CD14-positive monocyte (primary cell): Measurements from ENCODE around the gene GPR39. TPM values are rescaled to one million over a fixed set of nuclear protein-coding genes. Genes with fewer than 3 reads are reported as not detected.

Source experiments
- DNase-seq, 3 donors: peaks; one replicate each; pipeline ENCODE4 v3.0.0-alpha.2; 2011 to 2022
- H2AFZ ChIP-seq: 2 replicates; pipeline ENCODE4 v1.6.0; 2012; ENCODE audit warnings: mild to moderate bottlenecking, low read depth, low read length, inconsistent platforms; ENCODE audit not compliant: insufficient read depth, poor library complexity, severe bottlenecking
- H3K27ac ChIP-seq, 2 donors: 1 replicate in 1 of 2; 2 replicates in 1 of 2; pipeline ENCODE4 v1.5.1; 2012 to 2013; ENCODE audit warnings: low read length in 2 of 2, control low read depth in 1 of 2, inconsistent platforms in 1 of 2, low read depth in 1 of 2, mild to moderate bottlenecking in 1 of 2
- H3K27me3 ChIP-seq, 2 donors: one replicate each; pipeline versions ENCODE4 v1.6.0 to v1.6.1; 2011 to 2013; ENCODE audit warnings: low read length in 2 of 2; ENCODE audit not compliant: control insufficient read depth in 2 of 2, insufficient read depth in 2 of 2
- H3K36me3 ChIP-seq, 2 donors: replicated peaks in 1 of 2; 1 replicate in 1 of 2; 2 replicates in 1 of 2; pipeline versions ENCODE4 v1.5.1 to v1.6.1; 2012 to 2013; ENCODE audit warnings: low read length in 2 of 2, control low read depth in 1 of 2, inconsistent platforms in 1 of 2, mild to moderate bottlenecking in 1 of 2; ENCODE audit not compliant: insufficient read depth in 2 of 2, control insufficient read depth in 1 of 2
- H3K4me1 ChIP-seq, 2 donors: 1 replicate in 1 of 2; 2 replicates in 1 of 2; pipeline versions ENCODE4 v1.5.1 to v1.6.1; 2012 to 2013; ENCODE audit warnings: low read length in 2 of 2, control low read depth in 1 of 2, inconsistent platforms in 1 of 2, mild to moderate bottlenecking in 1 of 2, moderate library complexity in 1 of 2; ENCODE audit not compliant: insufficient read depth in 2 of 2, control insufficient read depth in 1 of 2
- H3K4me2 ChIP-seq: replicated peaks from 2 replicates; pipeline ENCODE3; 2012; ENCODE audit warnings: low read length, moderate library complexity, mild to moderate bottlenecking; ENCODE audit not compliant: poor library complexity, severe bottlenecking; ENCODE audit errors: extremely low read depth
- H3K4me3 ChIP-seq, 3 experiments: fragments of 200-600 bp in 1 of 3; sonication (generic) in 1 of 3; replicated peaks in 1 of 3; 1 replicate in 2 of 3; 2 replicates in 1 of 3; pipeline ENCODE4 v1.5.1; 2011 to 2013; ENCODE audit warnings: low read length in 3 of 3, mild to moderate bottlenecking in 3 of 3, control low read depth in 2 of 3, low read depth in 2 of 3, inconsistent platforms in 1 of 3, moderate library complexity in 1 of 3
- H3K79me2 ChIP-seq: 2 replicates; pipeline ENCODE4 v1.6.0; 2012; ENCODE audit warnings: mild to moderate bottlenecking, control low read depth, inconsistent platforms, low read length, moderate library complexity; ENCODE audit not compliant: insufficient read depth
- H3K9ac ChIP-seq: 2 replicates; pipeline ENCODE4 v1.6.0; 2017; ENCODE audit warnings: low read length, mild to moderate bottlenecking; ENCODE audit not compliant: insufficient read depth, poor library complexity, severe bottlenecking
- H3K9me3 ChIP-seq, 2 donors: replicated peaks in 1 of 2; 1 replicate in 1 of 2; 2 replicates in 1 of 2; pipeline versions ENCODE4 v1.5.1 to v1.6.1; 2012 to 2013; ENCODE audit warnings: low read length in 2 of 2, control low read depth in 1 of 2; ENCODE audit not compliant: control insufficient read depth in 1 of 2, insufficient read depth in 1 of 2
- H4K20me1 ChIP-seq: 2 replicates; pipeline ENCODE4 v1.6.0; 2012; ENCODE audit warnings: mild to moderate bottlenecking, low read length, control low read depth, moderate library complexity; ENCODE audit not compliant: insufficient read depth
- H3K27ac Mint-ChIP-seq, 7 donors: one replicate each; pipeline ENCODE4 v1.8.0; 2020; ENCODE audit warnings: mild to moderate bottlenecking in 7 of 7, mixed read lengths in 7 of 7, moderate library complexity in 6 of 7, inconsistent platforms in 2 of 7
- H3K27me3 Mint-ChIP-seq, 3 donors: one replicate each; pipeline ENCODE4 v1.8.0; 2021 to 2022; ENCODE audit warnings: low read depth in 3 of 3, mild to moderate bottlenecking in 3 of 3, mixed read lengths in 3 of 3, moderate library complexity in 3 of 3, inconsistent platforms in 1 of 3
- H3K36me3 Mint-ChIP-seq, 2 donors: one replicate each; pipeline ENCODE4 v1.8.0; 2020; ENCODE audit warnings: mixed read lengths in 2 of 2, inconsistent platforms in 1 of 2, mild to moderate bottlenecking in 1 of 2
- H3K4me1 Mint-ChIP-seq: one replicate; pipeline ENCODE4 v1.8.0; 2020; ENCODE audit warnings: mild to moderate bottlenecking, mixed read lengths
- H3K4me3 Mint-ChIP-seq, 2 donors: one replicate each; pipeline ENCODE4 v1.8.0; 2020; ENCODE audit warnings: mild to moderate bottlenecking in 2 of 2, mixed read lengths in 2 of 2, moderate library complexity in 1 of 2
- H3K9me3 Mint-ChIP-seq, 7 donors: one replicate each; pipeline ENCODE4 v1.8.0; 2020 to 2022; ENCODE audit warnings: mixed read lengths in 7 of 7, mild to moderate bottlenecking in 6 of 7, moderate library complexity in 6 of 7, inconsistent platforms in 2 of 7
- WGBS: methylation state at CpG from one replicate; pipeline ENCODE4 v1.1.5; 2013; ENCODE audit warnings: missing lambda C conversion rate; ENCODE audit not compliant: insufficient coverage; 5-methylcytosine and 5-hydroxymethylcytosine counted together
- intact Hi-C, 2 donors: fragments of 100-400 bp; cut with micrococcal nuclease; formaldehyde crosslinking; loops; one replicate each; pipeline versions ENCODE4 v1.15.0 to v1.15.1; 2023
- polyA plus RNA-seq, 3 donors: library from polyadenylated mRNA; depleted of rRNA in 1 of 3; unstranded in 2 of 3; stranded (reverse) in 1 of 3; fragments of 300-500 nt in 2 of 3; fragments of >200 nt in 1 of 3; fragmentation: Illumina TruSeq in 2 of 3; gene quantifications; 1 replicate in 2 of 3; 2 replicates in 1 of 3; pipeline ENCODE4 v1.2.3, GENCODE V29; 2012 to 2021
- TF ChIP-seq, protein P1 (sequence below): fragments of 200-600 bp; IDR thresholded peaks from one replicate; pipeline ENCODE4 v1.8.0; 2022; ENCODE audit warnings: antibody characterized with exemption, mild to moderate bottlenecking

GPR39 gene
- polyA plus RNA-seq, 3 donors: 0.12 TPM; not detected in 2

- H3K9me3 Mint-ChIP-seq: peaks cover 0 to 6% (median 2%) of the 10 kb centered on the region in 7 donors
- H3K36me3 Mint-ChIP-seq: no peaks in the 10 kb centered on the region
- Histone ChIP-seq H3K27me3 (no peaks in the 10 kb centered on the region), H3K9ac (no peak overlapping the region), H3K4me1 (no peaks in the 10 kb centered on the region), H2AFZ (no peak overlapping the region), H3K27ac (no peak overlapping the region), H3K79me2 (no peaks in the 10 kb centered on the region), H3K36me3 (no peaks in the 10 kb centered on the region), H3K4me3 (no peak overlapping the region), H3K9me3 (no peaks in the 10 kb centered on the region), H3K4me2 (no peak overlapping the region), H4K20me1 (no peaks in the 10 kb centered on the region)
- no peak for DNase-seq
- intact Hi-C loops: no loop called here
- H3K4me1 Mint-ChIP-seq: peaks cover 2% of the 10 kb centered on the region
- TF ChIP-seq, protein P1, sequence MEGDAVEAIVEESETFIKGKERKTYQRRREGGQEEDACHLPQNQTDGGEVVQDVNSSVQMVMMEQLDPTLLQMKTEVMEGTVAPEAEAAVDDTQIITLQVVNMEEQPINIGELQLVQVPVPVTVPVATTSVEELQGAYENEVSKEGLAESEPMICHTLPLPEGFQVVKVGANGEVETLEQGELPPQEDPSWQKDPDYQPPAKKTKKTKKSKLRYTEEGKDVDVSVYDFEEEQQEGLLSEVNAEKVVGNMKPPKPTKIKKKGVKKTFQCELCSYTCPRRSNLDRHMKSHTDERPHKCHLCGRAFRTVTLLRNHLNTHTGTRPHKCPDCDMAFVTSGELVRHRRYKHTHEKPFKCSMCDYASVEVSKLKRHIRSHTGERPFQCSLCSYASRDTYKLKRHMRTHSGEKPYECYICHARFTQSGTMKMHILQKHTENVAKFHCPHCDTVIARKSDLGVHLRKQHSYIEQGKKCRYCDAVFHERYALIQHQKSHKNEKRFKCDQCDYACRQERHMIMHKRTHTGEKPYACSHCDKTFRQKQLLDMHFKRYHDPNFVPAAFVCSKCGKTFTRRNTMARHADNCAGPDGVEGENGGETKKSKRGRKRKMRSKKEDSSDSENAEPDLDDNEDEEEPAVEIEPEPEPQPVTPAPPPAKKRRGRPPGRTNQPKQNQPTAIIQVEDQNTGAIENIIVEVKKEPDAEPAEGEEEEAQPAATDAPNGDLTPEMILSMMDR: no peak
- WGBS: 93% methylated on average over 3 of the region's 6 CpGs
- no peak overlapping the region for H3K27ac Mint-ChIP-seq
- peaks cover 1 to 4% (median 3%) of the 10 kb centered on the region in 3 donors for H3K27me3 Mint-ChIP-seq
- H3K4me3 Mint-ChIP-seq: no peak overlapping the region
Observed at GRCh38 chr2:132632000-132632649, 215.5 kb downstream of the GPR39 start.

GRCh38 chr2:132633635-132634034, 217.0 kb downstream of the GPR39 start:
- peaks cover 0 to 6% (median 2%) of the 10 kb centered on the region in 7 donors for H3K9me3 Mint-ChIP-seq
- Histone ChIP-seq H2AFZ (no peak overlapping the region), H3K9me3 (no peaks in the 10 kb centered on the region), H3K4me1 (no peaks in the 10 kb centered on the region), H3K79me2 (no peaks in the 10 kb centered on the region), H3K36me3 (no peaks in the 10 kb centered on the region), H3K27me3 (no peaks in the 10 kb centered on the region), H3K9ac (no peak overlapping the region), H3K4me2 (no peak overlapping the region), H3K27ac (no peak overlapping the region), H4K20me1 (no peaks in the 10 kb centered on the region), H3K4me3 (no peak overlapping the region)
- peaks cover 2% of the 10 kb centered on the region for H3K4me1 Mint-ChIP-seq
- H3K27me3 Mint-ChIP-seq: peaks cover 2 to 4% (median 4%) of the 10 kb centered on the region in 3 donors
- H3K27ac Mint-ChIP-seq: no peak overlapping the region
- no peak for DNase-seq
- 100% methylated on average over 2 of the region's 2 CpGs for WGBS
- H3K36me3 Mint-ChIP-seq: no peaks in the 10 kb centered on the region
- TF ChIP-seq, protein P1: no peak
- H3K4me3 Mint-ChIP-seq: no peak overlapping the region
- intact Hi-C loops: no loop called here
